GM19455 (cell line): ENCODE data around the gene FRMD3.

ENCODE experiments used
- ATAC-seq: cut with Tn5 transposase; IDR thresholded peaks from one replicate; pipeline ENCODE4 v1.9.1; 2021; ENCODE audit not compliant: unreplicated experiment

Gene FRMD3

DNA sequence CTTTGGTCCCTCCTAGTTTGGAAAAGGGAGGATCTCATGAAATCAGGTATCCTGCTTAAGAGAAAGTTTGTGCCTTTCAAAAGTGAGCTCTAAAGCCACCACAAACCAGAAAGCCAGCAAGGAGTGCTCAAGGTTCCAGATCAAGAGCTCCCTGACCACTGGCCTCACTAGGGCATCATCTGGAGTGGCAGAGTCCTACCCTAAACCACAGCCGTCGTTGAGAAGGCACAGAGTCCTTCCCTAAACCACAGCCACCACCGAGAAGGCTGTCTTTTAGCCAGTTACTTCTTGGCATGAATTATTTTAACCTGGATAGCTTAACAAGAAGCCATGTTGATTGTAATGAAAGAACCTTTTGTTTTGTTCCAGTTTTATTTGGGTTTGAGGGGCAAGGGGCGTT, 102.9 kb downstream of the FRMD3 start:
- ATAC-seq = no peak

DNA sequence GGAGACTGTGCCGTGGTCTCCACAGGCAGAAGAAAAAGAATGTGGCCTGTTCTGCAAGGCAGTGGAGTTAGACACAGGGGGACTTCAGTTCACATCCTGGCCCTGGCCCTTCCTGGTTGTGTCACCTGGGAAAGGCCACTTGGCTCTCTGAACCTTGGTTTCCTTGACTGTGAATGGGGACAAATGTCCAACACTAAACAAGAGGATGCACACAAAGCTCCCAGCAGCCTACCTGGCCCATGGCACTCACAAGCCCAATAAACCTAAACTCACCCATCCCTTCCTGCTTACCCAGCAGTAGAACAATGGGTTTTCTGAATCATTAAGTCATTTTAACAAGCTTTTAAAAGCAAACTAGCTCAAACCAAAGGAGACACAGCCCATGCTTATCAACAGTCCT, 103.9 kb downstream of the FRMD3 start:
- no peak for ATAC-seq

DNA sequence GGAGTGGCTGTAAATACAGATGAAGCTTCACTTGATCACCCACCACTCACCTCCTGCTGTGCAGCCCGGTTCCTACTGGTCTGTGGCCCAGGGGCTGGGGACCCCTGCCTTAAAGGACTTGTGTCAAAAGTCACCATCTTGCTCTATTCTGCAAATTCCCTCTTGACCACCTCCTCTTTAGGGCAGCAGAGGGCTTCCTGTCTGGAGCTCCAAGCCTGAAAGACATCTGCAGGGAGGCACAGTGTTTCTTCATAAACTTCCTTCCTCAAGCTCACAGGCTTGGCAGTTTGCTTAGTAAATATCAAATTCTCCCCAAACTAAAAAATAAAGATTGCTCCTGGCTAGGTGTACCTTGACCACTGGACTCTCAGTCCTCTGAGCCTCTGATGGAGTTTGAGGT, 104.4 kb downstream of the FRMD3 start:
- no peak for ATAC-seq

DNA sequence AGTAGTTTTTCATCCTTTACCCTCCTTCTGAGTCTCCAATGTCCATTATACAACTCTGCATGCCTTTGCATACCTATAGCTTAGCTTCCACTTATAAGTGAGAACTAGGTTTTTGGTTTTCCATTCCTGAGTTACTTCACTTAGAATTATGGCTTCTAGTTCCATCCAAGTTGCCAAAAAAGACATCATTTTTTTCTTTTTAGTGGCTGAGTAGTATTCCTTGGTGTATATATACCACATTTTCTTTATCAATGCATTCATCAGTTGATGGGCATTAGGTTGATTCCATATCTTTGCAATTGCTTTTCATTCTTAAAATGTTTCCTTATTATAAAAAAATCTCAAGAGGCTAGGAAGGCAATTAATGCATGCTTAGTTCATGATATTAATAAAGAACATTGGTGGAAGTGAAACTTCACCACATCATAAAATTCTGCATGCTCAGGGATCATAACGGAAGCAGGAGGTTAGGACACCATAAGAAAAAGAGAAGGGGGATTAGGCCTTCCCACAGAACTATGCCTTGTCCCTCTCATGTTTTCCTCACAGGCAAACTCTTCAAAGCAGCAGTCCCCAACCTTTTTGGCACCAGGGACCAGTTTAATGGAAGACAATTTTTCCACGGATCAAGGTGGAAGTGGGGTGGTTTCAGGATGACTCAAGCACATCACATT, 105.2 kb downstream of the FRMD3 start:
- no peak for ATAC-seq

DNA sequence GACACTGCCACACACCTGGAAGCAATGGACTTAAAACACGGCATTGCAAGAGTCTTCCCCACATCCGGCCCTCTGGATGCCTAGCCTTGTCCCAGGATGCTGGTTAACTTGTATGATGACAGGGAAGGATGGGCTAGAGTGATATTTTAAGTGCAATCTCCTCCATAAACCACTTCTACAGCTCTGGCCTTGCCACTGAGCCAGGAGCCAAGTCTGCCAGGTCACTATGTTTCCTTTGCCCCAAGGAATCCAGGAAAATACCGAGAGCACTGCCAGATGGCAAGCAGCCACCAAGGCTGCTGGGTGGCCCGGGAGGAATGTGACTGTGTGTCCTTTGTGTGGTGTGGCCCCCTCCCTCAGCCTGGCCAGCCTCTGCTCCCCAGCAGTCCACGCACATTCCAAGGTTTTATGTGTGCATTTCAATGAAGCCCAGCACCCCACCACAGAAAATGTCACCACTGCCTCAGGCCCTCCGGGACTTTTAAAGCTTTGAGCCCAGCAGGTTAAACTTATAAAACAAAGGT, 106.0 kb downstream of the FRMD3 start:
- no peak for ATAC-seq

DNA sequence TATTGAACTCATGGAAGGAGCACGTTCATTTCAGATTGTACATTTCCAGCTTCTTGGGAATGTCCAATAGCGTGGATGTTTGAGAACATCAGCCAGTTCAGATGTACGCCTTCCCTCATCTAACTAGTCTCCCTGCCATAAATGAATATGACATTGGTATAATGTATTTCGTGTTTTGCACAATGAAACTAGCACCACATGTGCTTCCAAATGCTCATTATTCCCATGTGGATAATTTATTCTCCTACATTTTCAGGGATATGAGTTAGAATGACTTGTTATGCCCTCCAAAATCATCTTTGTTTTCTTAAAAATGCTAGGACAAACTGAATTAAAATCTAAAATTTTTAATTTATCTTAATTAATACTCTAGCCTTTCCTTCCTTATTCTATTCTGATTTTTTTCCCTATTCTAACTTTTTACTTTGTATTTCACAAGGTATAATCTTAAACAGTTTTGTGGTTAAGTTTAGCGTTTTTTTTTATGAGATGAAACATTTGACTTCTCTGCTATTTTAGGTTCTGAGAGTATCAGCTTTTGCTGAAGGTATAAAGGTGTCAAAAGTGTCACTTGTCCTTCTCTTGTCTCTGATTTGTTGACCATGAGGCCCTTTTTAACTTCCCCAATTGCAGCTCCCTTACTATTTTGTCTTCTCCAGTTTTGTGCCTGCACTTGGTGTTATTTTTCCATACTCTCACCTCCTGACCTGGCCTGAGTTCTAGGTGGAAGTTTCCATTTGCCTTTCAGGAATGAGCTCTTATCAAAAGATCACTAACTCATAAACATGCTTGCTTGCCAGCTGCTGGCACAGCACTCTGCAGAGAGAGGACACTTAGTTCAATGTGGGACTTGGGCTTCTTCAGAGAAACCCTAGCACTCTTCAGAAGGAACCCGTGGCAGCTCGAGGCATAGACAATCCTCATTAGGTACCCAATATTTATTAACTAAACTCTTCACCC, 106.8 kb downstream of the FRMD3 start:
- no peak for ATAC-seq

DNA sequence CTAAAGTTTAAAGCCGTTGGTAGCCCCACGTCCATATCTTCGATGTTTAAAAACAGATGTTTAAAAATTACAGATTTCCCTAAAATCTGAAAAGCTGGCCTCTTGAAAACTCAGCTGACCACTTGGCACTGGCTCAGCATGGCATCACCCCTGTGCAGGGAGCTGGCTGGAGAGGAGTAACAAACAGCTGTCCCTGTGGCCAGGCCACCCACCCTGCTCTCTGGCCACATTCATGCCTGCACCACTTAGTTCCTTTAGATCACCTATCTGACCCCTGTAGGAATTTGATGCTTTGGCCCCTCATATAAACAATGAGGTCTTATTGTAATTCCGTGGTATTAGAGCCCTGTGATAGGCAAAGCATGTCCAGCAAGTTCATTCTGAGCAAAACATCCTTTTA, 107.5 kb downstream of the FRMD3 start:
- no peak for ATAC-seq

DNA sequence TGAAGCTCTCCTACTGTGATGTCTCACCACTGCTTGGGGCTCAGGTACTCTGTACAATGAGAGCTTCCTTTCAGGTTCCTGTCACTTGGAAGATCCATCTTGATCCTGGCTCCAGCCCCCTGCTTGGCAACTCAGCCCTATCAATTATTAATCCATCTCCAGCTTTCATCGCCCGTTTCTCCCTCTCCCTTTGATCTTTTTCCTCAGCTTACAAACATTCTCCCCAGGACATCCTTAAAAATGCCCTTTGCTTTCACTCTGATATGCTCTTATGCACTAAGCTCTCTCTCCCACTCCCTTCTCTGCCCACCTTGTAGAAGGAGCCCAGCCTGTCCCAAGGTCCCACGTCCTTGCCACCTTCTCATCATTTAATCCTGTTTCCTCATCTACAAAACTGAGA, 109.0 kb downstream of the FRMD3 start:
- ATAC-seq = no peak

DNA sequence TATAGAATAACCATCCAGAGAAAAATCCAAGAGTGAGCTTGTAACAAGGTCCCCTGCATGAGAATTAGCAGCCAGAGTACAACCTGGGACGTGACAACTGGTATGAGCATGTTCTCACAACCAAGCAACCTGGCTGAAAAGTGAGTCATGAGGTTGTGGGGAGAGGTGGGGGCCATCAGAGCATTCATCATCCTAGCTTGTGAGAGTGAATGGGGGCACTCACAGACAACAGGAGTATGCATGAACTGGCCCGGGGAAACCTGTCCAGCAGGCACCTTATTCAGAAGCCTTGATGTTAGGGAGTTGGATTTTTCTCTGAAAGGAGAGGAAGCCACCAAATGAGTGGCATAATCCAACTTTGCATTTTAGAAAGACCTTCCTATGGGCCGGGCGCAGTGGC, 113.0 kb downstream of the FRMD3 start:
- ATAC-seq = no peak

DNA sequence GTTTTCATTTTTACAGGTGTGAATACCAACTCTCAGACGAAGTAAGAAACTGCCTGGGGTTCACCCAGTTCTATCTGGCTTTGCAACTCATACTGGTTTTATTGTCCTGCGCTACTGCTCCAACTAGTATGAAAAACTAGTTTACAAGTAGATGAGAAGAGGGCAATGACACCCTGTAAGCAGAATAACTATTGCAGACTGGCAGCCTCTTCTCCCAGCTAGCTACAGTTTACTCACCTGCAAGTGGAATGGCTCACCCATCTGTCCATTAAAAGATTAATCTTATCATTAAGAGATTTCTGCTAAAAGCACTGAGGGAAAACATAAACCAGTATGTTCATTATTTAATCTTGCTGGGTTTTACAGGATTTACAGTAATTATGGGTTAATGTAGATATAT, 113.4 kb downstream of the FRMD3 start:
- no peak for ATAC-seq

DNA sequence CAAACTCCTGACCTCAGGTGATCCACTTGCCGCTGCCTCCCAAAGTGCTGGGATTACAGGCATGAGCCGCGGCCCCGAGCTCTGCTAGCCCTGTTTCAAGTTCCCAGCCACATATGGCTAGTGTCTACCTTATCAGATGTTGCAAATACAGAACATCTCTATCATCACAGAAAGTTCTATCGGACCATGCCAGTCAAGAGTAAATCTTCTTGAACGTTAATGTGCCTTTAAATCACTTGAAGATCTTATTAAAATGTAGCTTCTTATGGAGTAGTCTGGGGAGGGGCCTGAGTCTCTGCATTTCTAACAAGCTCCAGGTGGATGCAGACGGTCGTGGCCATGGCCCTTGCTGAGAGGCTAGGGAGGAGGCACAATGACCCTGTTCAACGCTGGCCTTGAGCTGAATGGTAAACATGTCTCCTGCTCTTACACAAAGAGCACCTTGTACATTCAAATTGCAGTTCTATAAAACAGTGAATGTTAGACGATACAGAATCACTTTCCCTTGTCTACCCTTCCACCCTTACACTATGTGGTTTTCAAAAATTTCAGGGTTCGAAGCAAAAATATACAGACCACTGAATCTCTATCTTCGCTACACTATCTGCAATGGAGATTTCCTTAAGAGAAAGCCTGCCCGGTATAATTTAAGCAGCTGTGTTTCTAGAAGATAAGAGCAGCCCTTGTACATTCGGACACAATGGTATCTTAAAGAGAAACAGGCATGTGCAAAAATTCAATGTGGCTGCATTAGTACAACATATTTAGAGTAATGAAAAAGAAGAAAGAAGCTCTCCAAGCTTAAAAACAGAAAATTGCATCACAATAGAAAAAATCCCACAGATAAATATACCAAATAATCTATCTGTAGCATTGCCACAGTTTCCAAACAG, 114.1 kb downstream of the FRMD3 start:
- ATAC-seq = no peak

DNA sequence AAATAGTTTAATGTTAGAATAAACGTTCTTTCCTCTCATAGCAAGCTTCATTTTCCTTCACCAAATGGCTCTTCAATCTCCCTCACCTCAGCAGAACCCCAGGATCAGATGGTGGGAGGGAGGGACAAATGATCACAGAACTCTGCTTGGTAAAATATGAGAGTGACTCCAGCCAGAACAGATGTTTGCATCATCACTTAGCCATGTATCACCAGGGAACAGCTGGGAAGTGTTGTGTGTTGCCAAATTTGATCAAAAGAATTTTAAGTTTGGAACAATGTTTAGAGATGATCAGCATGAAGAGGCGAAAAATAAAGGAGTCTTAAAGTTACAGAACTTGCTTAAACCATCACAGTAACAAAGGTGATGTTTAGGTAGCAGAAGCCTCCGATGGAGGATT, 115.7 kb downstream of the FRMD3 start:
- ATAC-seq = no peak

DNA sequence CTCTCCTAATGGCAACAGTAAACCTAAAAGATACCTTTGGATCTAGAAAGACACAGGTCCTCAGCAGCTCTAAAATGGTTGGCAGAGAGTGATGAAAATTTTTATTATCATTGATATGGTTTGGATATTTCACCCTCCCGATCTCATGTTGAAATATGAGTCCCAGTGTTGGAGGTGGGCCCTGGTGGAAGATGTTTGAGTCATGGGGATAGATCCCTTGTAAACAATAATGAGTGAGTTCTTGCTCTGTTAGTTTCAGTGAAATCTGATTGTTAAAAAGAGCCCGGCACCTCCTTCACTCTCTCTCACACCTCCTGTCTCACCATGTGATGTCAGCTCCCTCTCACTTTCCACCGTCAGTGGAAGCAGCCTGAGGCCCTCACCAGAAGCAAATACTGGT, 117.7 kb downstream of the FRMD3 start:
- no peak for ATAC-seq

DNA sequence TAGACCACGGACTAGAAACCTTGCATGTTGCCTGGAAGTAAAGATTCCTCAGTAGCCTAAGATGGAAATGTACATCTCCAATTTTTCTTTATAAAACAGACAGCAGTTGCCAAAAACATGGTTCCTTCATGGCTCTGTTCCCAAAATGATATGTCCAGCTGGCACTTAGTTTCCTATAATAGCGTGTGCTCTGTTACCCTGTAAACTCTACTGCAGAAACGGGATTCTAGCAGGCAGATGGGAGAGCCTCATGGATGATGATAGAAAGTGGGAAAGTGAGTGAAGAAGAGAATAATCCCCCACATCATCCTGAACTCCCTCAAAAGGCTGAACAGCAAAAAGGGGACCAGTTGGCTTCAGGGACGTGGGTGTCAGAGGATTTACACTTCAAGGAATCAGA, 118.2 kb downstream of the FRMD3 start:
- ATAC-seq = no peak

DNA sequence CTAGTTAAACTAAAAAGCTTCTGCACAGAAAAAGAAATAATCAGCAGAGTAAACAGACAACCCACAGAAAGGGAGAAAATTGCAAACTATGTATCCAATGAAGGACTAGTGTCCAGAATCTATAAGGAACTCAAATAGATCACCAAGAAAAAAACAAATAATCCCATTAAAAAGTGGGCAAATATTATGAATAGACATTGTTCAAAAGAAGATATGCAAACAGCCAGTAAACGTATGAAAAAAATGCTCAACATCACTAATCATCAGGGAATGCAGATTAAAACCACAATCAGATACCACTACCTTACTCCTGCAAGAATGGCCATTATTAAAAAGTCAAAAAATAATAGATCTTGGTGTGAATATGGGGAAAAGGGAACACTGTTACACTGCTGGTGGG, 119.9 kb downstream of the FRMD3 start:
- no peak for ATAC-seq

DNA sequence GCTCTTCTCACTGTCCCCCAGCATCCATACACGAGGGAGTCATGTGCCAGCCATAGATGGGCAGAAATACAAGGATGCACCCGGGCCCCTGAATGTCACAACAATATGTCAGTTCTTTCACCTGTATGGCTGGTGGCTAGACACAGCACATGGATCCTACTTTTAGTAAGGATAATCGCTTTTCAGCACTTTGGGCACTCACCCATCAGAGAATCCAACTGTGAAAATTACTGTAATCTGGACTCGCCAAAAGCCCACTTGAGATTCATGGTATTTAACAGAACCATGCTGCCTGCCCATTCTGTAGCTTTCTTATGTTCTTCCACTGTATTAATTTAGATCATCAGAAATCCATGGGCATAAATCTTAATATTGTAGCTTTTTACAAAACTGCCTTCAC, 124.8 kb downstream of the FRMD3 start:
- ATAC-seq = no peak

DNA sequence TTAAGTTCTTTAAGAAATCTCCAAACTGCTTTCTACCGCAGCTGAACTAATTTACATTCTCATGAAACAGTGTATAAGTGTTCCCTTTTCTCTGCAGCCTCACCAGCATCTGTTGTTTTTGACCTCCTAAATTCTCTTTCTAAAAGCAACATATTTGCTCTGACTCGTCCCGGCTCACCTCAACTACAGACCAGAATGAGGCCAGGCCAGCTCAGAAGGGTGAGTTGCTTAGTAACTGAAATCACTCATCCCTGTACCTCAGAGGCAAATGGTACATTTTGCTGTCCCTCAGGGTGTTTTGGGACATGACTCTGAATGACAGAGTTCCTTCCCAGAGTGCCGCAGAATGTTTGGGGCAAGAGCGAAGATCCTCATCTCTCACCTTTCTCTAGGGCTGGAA, 127.5 kb downstream of the FRMD3 start:
- ATAC-seq = no peak

DNA sequence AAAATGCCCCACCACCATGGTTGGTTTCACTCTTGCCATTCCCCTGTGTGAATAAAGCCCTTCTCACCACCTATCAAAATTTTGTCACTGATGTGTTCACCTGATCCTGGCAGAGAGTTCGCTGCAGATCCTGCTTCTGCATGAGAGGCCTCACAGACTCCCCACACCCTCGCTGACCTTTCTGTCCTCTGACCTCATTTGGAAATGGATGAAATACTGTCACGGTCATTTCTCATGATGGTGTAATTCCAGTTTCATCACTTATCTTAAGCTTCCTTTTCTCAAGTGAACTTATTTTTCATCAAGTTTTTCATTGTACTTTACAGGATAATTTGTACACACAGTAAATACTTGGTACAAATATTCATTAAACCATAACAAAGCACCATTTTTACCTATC, 131.3 kb downstream of the FRMD3 start:
- no peak for ATAC-seq

DNA sequence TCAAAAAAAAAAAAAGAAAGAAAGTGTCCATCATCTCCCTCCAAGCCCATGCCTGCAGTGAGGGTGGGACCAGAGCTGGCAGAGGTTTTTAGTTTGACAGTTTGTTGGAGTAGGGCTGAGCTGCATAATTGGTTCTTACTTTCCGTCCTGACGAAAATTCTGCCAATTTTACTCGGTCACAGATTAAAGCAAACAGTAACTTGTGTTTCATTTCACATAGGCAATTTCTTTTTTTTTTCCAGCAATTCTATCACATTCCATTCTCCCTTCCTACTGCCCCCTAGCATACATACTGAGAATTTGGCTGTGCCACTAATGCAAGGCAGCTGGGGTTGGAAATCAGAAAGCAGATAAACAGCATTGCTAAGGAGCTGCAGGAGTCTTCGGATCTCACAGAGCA, 132.4 kb downstream of the FRMD3 start:
- ATAC-seq = no peak

DNA sequence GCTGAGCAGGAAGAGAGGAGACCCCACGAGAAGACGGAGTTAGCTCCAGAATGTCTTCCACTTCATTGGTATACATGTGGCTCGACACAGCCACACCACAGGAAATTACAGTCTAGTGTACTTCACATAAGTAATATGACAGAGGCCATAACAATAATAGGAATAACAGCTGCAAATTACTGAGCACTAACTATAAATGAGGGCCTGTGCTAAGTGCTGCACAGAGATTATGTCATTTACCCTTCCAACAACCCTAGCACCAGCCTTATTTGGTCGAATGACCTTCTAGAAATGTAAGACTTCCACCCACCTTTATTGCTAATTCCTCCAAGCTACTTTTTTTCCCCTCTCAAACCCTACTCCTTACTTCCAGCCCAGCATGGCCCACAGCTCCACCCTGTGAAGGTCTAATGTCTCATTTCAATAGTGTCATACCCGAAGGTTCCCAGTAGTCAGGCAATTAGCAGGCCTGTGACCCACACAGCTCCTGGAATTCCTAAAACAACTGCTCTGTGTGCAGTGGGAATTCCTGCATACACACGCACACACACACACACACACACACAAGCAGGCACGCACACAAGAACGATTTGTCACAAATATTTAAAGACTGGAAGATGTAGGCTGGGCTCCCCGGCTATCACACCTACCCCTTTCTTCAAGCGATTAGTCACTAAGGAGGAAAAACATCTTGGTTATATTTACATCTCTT, 134.5 kb downstream of the FRMD3 start:
- no peak for ATAC-seq
